ENCODE results near the gene LAYN. TPM values are rescaled to one million over a fixed set of nuclear protein-coding genes. Genes with fewer than 3 reads are reported as not detected.

LAYN gene
- total RNA-seq, 1 donor from 2014 or later = 5.3 TPM

- peak; percentile 7 for FAIRE-seq
- no peak overlapping the region for H3K4me3 ChIP-seq (ENCODE audit: low read depth, low read length)
These were observed 30.2 kb upstream of the LAYN start for GRCh38 chr11:111510311-111510710.

GRCh38 chr11:111512296-111513239 is 28.0 kb upstream of the LAYN start, which contains the start of gene BTG4:
TSS of gene BTG4 (minus strand) at chr11:111512386. CDS start at chr11:111498776, 13,610 bp downstream.
- no peak for DNase-seq (ENCODE audit: low read depth)
- peak within 1 kb of the TSS; percentile 50 for H3K4me3 ChIP-seq (ENCODE audit: low read depth, low read length)
- no peaks in the 10 kb centered on the region for H3K36me3 ChIP-seq (ENCODE audit: control insufficient read depth, insufficient read depth, low read length)
- H3K27me3 ChIP-seq (ENCODE audit: control insufficient read depth, insufficient read depth, low read length) = no peaks in the 10 kb centered on the region
- no peak for FAIRE-seq
- TF ChIP-seq CTCF (IDR thresholded peaks at IDR 0.05; ENCODE audit: insufficient read depth, low read length, severe bottlenecking) = peak; percentile 20

More at GRCh38 chr11:111510311-111510710, 30.2 kb upstream of the LAYN start:
- TF ChIP-seq CTCF (IDR thresholded peaks at IDR 0.05; ENCODE audit: insufficient read depth, low read length, severe bottlenecking) = no peak
- Histone ChIP-seq H3K27me3 (ENCODE audit: control insufficient read depth, insufficient read depth, low read length) (no peaks in the 10 kb centered on the region), H3K36me3 (ENCODE audit: control insufficient read depth, insufficient read depth, low read length) (no peaks in the 10 kb centered on the region)
- peak; percentile 97 for DNase-seq (ENCODE audit: low read depth)

GRCh38 chr11:111513240-111513605 is 27.3 kb upstream of the LAYN start:
- no peak for TF ChIP-seq CTCF (IDR thresholded peaks at IDR 0.05; ENCODE audit: insufficient read depth, low read length, severe bottlenecking)
- H3K4me3 ChIP-seq (ENCODE audit: low read depth, low read length) = peak overlapping the region; percentile 50
- H3K36me3 ChIP-seq (ENCODE audit: control insufficient read depth, insufficient read depth, low read length) = no peaks in the 10 kb centered on the region
- H3K27me3 ChIP-seq (ENCODE audit: control insufficient read depth, insufficient read depth, low read length) = no peaks in the 10 kb centered on the region
- DNase-seq (ENCODE audit: low read depth) (peak; percentile 97), FAIRE-seq (no peak)

- peak; percentile 26 for TF ChIP-seq CTCF (IDR thresholded peaks at IDR 0.05; ENCODE audit: insufficient read depth, low read length, severe bottlenecking)
- DNase-seq (ENCODE audit: low read depth) (no peak), FAIRE-seq (no peak)
- no peaks in the 10 kb centered on the region for H3K36me3 ChIP-seq (ENCODE audit: control insufficient read depth, insufficient read depth, low read length)
- no peak within 1 kb of the TSS for H3K4me3 ChIP-seq (ENCODE audit: low read depth, low read length)
- no peaks in the 10 kb centered on the region for H3K27me3 ChIP-seq (ENCODE audit: control insufficient read depth, insufficient read depth, low read length)
These were observed 26.1 kb upstream of the LAYN start, which contains the start of gene HOATZ for GRCh38 chr11:111514216-111515031. TSS of gene HOATZ (plus strand) at chr11:111514778. CDS start at chr11:111514785, 7 bp downstream.

- FAIRE-seq = no peak
- TF ChIP-seq CTCF (IDR thresholded peaks at IDR 0.05; ENCODE audit: insufficient read depth, low read length, severe bottlenecking) = no peak
- H3K4me3 ChIP-seq (ENCODE audit: low read depth, low read length) = no peak overlapping the region
These were observed 24.9 kb upstream of the LAYN start for GRCh38 chr11:111515591-111515990.

More at GRCh38 chr11:111515591-111515990, 24.9 kb upstream of the LAYN start:
- no peak for DNase-seq (ENCODE audit: low read depth)
- no peaks in the 10 kb centered on the region for H3K27me3 ChIP-seq (ENCODE audit: control insufficient read depth, insufficient read depth, low read length)
- no peaks in the 10 kb centered on the region for H3K36me3 ChIP-seq (ENCODE audit: control insufficient read depth, insufficient read depth, low read length)

Measured in bronchial epithelial cell (primary cell).